HCT116 (cell line): Measurements from ENCODE around the gene TBX5. TPM values are rescaled to one million over a fixed set of nuclear protein-coding genes. Genes with fewer than 3 reads are reported as not detected.

ENCODE experiments used
- ATAC-seq: fragments of 200-7000 bp; cut with Tn5 transposase; 2 replicates; pipeline ENCODE4 v1.9.1; 2020; ENCODE audit warnings: mild to moderate bottlenecking, moderate library complexity
- BruUV-seq: library from RNA; stranded (reverse); fragments of 400-500 nt; replicated peaks from 2 replicates; lab custom pipeline; 2021; lab: Mats Ljungman, UMichigan
- CTCF ChIA-PET: fragments of 300-600 bp; sonication (Branson Sonifier 250); formaldehyde crosslinking; loops from one replicate; lab custom pipeline; 2021; ENCODE audit warnings: antibody characterized with exemption; lab: Charles Lee
- POLR2A ChIA-PET: fragments of 300-600, 350-600 bp; sonication (Branson Sonifier 250); formaldehyde crosslinking; loops from one replicate; lab custom pipeline; 2021; ENCODE audit warnings: antibody characterized with exemption; lab: Charles Lee
- RAD21 ChIA-PET, 2 experiments: fragments of 300-600 bp; sonication (Branson Sonifier 250); formaldehyde crosslinking; loops; one replicate each; lab custom pipeline; 2023; ENCODE audit warnings: low total read pairs in 2 of 2; ENCODE audit not compliant: uncharacterized antibody in 2 of 2, unreplicated experiment in 2 of 2, low non-redundant PET in 1 of 2; lab: Charles Lee
- DNase-seq: peaks from one replicate; pipeline ENCODE4 v3.0.0-alpha.2; 2010; ENCODE audit warnings: low read depth, low spot score
- H2AFZ ChIP-seq: fragments of 200-600 bp; shearing (Covaris generic), sonication (generic); 2 replicates; pipeline ENCODE4 v1.6.1; 2017; ENCODE audit warnings: low read depth, mixed run types, mixed read lengths, antibody characterized with exemption, low read length; ENCODE audit not compliant: poor library complexity, severe bottlenecking
- H3K27ac ChIP-seq: 2 replicates; pipeline ENCODE4 v1.5.1; 2012; ENCODE audit warnings: low read depth, low read length
- H3K27me3 ChIP-seq: fragments of 200-600 bp; sonication (generic); 2 replicates; pipeline ENCODE4 v1.6.1; 2016; ENCODE audit warnings: mixed run types, low read length, mixed read lengths; ENCODE audit not compliant: insufficient read depth
- H3K36me3 ChIP-seq, 2 experiments: fragments of 200-500 bp in 1 of 2; fragments of 200-600 bp in 1 of 2; sonication (Bioruptor generic) in 1 of 2; sonication (generic) in 1 of 2; 2 replicates each; pipeline versions ENCODE4 v1.5.1 to v1.6.1; 2014 to 2016; ENCODE audit warnings: low read length in 2 of 2, inconsistent platforms in 1 of 2, mixed read lengths in 1 of 2, mixed run types in 1 of 2; ENCODE audit not compliant: insufficient read depth in 2 of 2, control insufficient read depth in 1 of 2
- H3K4me1 ChIP-seq, 2 experiments: fragments of 200-600 bp in 1 of 2; sonication (generic) in 1 of 2; 2 replicates each; pipeline versions ENCODE4 v1.5.1 to v1.6.1; 2012 to 2017; ENCODE audit warnings: low read length in 2 of 2, inconsistent platforms in 1 of 2, mild to moderate bottlenecking in 1 of 2, mixed read lengths in 1 of 2, mixed run types in 1 of 2, moderate library complexity in 1 of 2; ENCODE audit not compliant: insufficient read depth in 2 of 2, control insufficient read depth in 1 of 2
- H3K4me2 ChIP-seq: fragments of 200-600 bp; sonication (generic); 2 replicates; pipeline ENCODE4 v1.6.1; 2017; ENCODE audit warnings: mixed run types, low read length, mixed read lengths
- H3K4me3 ChIP-seq, 2 experiments: fragments of 200-600 bp in 1 of 2; sonication (generic) in 1 of 2; replicated peaks in 1 of 2; 2 replicates each; pipeline ENCODE4 v1.5.1; 2011 to 2016; ENCODE audit warnings: low read length in 2 of 2, control low read depth in 1 of 2, low read depth in 1 of 2, mild to moderate bottlenecking in 1 of 2, mixed read lengths in 1 of 2, mixed run types in 1 of 2
- H3K79me2 ChIP-seq: fragments of 200-600 bp; sonication (generic); 2 replicates; pipeline ENCODE4 v1.6.1; 2017; ENCODE audit warnings: mild to moderate bottlenecking, mixed run types, low read length, moderate library complexity, mixed read lengths; ENCODE audit not compliant: insufficient read depth
- H3K9ac ChIP-seq: fragments of 200-600 bp; sonication (generic); 2 replicates; pipeline ENCODE4 v1.6.1; 2016; ENCODE audit warnings: low read length, mixed read lengths
- H3K9me2 ChIP-seq: fragments of 200-600 bp; sonication (generic), shearing (Covaris generic); 2 replicates; pipeline ENCODE4 v1.6.1; 2017; ENCODE audit warnings: mixed run types, mild to moderate bottlenecking, moderate library complexity; ENCODE audit not compliant: insufficient read depth
- H3K9me3 ChIP-seq, 2 experiments: fragments of 200-500 bp in 1 of 2; fragments of 200-600 bp in 1 of 2; sonication (Bioruptor generic) in 1 of 2; sonication (generic) in 1 of 2; 2 replicates each; pipeline ENCODE4 v1.6.1; 2014 to 2017; ENCODE audit warnings: low read length in 2 of 2, mixed read lengths in 2 of 2, inconsistent platforms in 1 of 2, low read depth in 1 of 2, mild to moderate bottlenecking in 1 of 2, mixed run types in 1 of 2, moderate library complexity in 1 of 2; ENCODE audit not compliant: control insufficient read depth in 1 of 2, insufficient read depth in 1 of 2
- H4K20me1 ChIP-seq: fragments of 200-600 bp; sonication (generic), shearing (Covaris generic); 2 replicates; pipeline ENCODE4 v1.6.1; 2017; ENCODE audit warnings: mixed run types, mild to moderate bottlenecking, moderate library complexity; ENCODE audit not compliant: insufficient read depth
- EZH2 ChIP-seq: fragments of 200-600 bp; sonication (generic); IDR thresholded peaks from 2 replicates; pipeline ENCODE4 v1.6.1; 2017; ENCODE audit warnings: antibody characterized with exemption, mixed run types
- POLR2AphosphoS5 ChIP-seq: IDR thresholded peaks from 2 replicates; pipeline ENCODE4 v1.6.1; 2011; ENCODE audit warnings: mild to moderate bottlenecking, low read depth, low read length, moderate library complexity
- SIN3A ChIP-seq: IDR thresholded peaks from 2 replicates; pipeline ENCODE4 v1.6.1; 2012; ENCODE audit warnings: low read depth
- TCF7L2 ChIP-seq: IDR thresholded peaks from 2 replicates; pipeline ENCODE4 v1.7.0; 2011; ENCODE audit warnings: borderline replicate concordance, inconsistent platforms; ENCODE audit not compliant: insufficient read depth, insufficient read length; ENCODE audit errors: extremely low read depth
- intact Hi-C: fragments of 100-400 bp; cut with micrococcal nuclease; formaldehyde crosslinking; loops from 2 replicates; pipeline ENCODE4 v1.10.0; 2022
- total RNA-seq: library from RNA; stranded (reverse); gene quantifications from one replicate; pipeline ENCODE4 v1.2.1, GENCODE V29; 2021; ENCODE audit not compliant: unreplicated experiment
- TF ChIP-seq, protein P1 (sequence below): IDR thresholded peaks from 2 replicates; pipeline ENCODE4 v1.6.1; 2011; ENCODE audit warnings: mild to moderate bottlenecking, low read length, moderate library complexity; ENCODE audit not compliant: insufficient replicate concordance; ENCODE audit errors: extremely low read depth
- TF ChIP-seq, protein P2 (sequence below): IDR thresholded peaks from 2 replicates; pipeline ENCODE4 v1.6.1; 2012; ENCODE audit warnings: low read depth

TBX5 gene
- total RNA-seq, 1 experiment from 2014 or later: 0.10 TPM

DNA sequence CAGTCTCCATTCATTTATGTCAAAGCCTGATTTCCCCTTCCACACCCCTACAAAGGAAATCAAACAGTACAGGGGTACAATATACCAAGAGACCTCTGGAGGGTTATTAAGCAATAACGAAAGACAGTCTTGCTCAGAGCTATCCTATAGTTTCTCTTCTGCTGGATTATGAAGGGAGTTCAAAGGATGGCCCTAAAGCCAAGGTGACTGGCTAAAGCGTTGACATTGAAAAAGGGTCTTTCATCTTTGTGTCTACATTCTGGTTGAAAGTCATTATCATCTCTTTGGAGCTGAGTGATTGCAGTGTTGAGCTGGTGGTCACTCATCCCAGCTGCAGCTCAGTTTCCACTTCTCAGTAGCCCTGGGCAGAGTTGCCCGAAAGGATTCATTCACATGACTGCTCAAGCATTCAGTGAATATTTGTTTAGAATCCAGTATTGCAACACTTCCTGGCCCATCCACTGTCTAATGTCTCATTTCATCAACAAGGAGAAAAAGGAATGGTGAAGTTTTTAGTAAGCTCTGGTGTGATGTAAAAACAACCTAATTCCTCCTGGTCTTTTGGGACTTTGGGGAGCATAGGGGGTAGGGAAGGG, 19.2 kb upstream of the TBX5 start:
- Histone ChIP-seq H3K27ac (no peak overlapping the region), H3K4me2 (no peak overlapping the region), H3K9me2 (no peaks in the 10 kb centered on the region), H3K9me3 (no peaks in the 10 kb centered on the region), H3K79me2 (no peaks in the 10 kb centered on the region), H4K20me1 (no peaks in the 10 kb centered on the region; the same call in 1 of the 2 replicates), H3K4me3 (no peak overlapping the region), H3K9ac (no peak overlapping the region), H3K36me3 (no peaks in the 10 kb centered on the region), H3K27me3 (peaks cover 43% of the 10 kb centered on the region), H3K4me1 (no peaks in the 10 kb centered on the region), H2AFZ (no peak overlapping the region)
- BruUV-seq: no TSS peak
- TF ChIP-seq SIN3A (no peak), EZH2 (no peak), TCF7L2 (no peak), POLR2AphosphoS5 (no peak)
- TF ChIP-seq, protein P1, sequence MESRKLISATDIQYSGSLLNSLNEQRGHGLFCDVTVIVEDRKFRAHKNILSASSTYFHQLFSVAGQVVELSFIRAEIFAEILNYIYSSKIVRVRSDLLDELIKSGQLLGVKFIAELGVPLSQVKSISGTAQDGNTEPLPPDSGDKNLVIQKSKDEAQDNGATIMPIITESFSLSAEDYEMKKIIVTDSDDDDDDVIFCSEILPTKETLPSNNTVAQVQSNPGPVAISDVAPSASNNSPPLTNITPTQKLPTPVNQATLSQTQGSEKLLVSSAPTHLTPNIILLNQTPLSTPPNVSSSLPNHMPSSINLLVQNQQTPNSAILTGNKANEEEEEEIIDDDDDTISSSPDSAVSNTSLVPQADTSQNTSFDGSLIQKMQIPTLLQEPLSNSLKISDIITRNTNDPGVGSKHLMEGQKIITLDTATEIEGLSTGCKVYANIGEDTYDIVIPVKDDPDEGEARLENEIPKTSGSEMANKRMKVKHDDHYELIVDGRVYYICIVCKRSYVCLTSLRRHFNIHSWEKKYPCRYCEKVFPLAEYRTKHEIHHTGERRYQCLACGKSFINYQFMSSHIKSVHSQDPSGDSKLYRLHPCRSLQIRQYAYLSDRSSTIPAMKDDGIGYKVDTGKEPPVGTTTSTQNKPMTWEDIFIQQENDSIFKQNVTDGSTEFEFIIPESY: no peak
- TF ChIP-seq, protein P2, sequence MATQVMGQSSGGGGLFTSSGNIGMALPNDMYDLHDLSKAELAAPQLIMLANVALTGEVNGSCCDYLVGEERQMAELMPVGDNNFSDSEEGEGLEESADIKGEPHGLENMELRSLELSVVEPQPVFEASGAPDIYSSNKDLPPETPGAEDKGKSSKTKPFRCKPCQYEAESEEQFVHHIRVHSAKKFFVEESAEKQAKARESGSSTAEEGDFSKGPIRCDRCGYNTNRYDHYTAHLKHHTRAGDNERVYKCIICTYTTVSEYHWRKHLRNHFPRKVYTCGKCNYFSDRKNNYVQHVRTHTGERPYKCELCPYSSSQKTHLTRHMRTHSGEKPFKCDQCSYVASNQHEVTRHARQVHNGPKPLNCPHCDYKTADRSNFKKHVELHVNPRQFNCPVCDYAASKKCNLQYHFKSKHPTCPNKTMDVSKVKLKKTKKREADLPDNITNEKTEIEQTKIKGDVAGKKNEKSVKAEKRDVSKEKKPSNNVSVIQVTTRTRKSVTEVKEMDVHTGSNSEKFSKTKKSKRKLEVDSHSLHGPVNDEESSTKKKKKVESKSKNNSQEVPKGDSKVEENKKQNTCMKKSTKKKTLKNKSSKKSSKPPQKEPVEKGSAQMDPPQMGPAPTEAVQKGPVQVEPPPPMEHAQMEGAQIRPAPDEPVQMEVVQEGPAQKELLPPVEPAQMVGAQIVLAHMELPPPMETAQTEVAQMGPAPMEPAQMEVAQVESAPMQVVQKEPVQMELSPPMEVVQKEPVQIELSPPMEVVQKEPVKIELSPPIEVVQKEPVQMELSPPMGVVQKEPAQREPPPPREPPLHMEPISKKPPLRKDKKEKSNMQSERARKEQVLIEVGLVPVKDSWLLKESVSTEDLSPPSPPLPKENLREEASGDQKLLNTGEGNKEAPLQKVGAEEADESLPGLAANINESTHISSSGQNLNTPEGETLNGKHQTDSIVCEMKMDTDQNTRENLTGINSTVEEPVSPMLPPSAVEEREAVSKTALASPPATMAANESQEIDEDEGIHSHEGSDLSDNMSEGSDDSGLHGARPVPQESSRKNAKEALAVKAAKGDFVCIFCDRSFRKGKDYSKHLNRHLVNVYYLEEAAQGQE: no peak
- ChIA-PET RAD21 (no interaction called here), POLR2A (no interaction called here), CTCF (no interaction called here)
- DNase-seq: no peak
- ATAC-seq: no peak
- intact Hi-C loops: no loop called here
